ENCODE measurements around the gene RBP2.

The RBP2 gene

DNA sequence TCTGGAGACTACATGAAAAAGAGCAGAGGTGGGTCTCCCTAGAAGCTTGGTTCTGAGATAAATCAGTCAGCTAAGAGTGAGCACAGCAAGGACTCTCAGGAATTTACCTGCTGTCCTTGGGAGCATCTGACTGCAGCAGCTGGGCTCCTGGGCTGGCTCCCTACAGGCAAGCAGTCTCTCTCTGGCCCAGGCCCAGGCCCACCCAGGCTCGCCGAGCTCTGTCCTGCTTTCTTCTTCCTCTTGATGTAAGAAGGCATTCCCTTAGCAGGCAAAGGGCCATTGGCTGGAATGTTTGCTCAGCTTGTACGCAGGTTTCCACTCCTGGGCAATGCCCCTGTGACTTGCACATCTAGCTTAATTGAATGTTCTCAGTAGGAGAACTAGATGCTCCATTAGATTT lies 4.3 kb upstream of the RBP2 start:
- FAIRE-seq, result no peak

DNA sequence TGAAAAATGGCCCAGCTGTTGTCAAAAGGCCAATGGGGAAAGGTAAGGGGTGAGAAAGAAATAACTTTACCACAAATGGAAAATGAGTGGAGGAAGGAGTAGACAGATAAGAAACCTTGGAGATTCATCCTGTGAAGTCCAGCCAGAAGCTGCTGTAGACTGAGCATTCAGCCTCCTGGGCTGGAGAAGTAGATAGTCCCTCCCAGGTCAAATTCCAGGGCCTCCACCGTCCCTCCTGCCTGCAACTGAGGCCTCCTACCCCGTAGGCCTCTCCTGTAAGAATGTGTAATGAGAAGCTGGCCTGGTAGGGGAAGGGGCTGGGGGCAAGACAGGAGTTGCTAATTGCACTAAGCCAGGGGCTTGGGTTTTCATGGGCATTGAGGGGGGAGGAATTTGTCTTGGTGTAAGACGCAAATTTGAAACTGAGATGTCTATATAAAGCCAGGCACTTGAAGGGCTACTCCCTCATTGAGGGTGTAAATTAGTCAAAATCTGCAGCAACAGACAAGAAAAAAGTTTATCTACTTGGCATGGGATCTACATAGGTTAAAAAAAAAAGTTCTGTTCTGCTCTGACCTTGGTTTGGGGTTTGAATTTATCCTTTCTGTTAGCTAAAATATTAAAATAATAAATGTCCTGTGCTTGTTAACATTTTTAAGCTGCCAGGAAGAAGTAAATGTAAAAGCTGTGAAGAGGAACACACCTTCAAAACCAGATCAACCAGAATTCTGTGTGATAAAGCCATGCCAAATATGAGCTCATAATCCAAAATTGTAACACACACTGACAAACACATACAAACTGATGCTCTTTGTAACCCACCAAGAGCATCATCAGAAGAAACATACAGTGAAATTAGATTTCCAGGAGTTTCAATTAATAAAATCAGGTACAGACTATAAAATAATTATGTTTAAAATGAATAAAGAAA lies 1.7 kb upstream of the RBP2 start:
- no peak for FAIRE-seq

DNA sequence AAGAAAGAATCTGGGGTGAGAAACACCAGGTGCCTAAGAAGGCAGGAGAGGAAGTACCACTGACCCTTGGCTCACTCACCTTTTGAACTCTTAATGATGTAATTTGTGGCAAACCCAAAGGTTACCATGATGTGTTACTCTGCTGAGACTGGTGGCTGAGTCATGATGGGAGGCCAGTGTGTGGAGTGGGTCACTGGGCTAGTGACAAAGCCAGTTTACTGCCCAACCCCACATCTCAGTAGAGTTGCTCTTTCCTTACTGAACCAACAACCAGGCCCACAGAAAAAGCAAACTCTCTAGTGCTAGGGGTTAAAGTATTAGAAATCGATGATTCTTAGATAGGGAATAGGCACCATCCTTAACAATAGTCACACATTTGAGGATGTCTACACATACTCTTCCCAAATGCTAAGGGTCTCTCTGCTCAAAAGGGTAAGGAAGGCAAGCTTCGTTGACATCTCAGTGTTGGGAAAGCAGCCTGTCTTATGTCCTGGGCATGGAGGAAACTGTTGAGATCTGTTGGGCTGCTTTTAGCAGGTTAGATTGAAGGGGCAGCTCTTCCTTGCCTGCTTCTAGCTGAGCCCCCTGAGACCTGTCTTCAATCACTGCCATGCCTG lies 3.1 kb downstream of the RBP2 start:
- no peak for FAIRE-seq

DNA sequence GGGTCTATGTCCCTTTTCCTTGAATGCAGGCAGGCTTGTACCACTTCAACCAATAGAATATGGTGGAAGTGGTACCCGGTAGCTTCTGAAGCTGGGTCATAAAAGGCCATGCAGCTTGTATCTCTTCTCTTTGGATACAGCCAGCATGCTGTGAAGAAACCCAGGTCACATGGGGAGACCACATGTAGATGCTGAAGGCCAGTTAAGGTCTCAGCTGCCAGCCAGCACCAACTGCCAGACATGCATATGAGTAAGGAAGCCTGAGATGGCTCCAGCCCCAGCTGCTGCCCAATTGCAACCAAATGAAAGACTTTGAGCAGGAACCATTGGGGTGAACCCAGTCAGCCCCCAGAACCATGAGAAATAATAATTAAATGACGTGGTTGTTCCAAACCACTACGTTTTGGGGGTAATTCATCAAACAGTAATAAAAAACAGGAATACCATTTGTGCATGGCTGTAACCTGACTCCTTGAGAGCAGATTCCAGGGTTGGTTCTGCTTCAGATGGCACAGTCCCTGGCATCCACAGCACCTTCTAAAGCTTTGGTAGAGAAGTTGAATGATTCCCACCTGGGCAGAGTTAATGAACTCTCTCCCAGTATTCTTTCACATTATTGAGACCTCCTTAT lies 3.8 kb downstream of the RBP2 start:
- FAIRE-seq, result no peak

DNA sequence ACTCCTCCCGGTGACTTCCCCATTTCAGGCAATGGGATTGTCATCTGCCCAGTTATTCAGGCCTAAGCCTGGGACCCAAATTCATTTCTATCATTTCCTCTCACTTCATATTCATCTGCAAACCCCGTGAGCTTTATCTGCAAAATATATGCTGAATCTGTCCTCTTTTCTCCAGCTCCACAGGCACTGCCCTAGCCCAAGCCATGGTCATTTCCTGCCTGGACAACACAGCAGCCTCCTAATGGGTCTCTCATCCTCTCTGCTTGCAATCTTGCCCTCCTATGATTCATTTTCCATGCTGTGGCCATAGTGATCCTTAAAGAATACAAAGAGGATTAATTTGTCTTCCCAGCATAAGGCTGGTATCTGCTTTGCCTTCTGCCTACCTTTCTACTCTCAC lies 6.1 kb downstream of the RBP2 start:
- FAIRE-seq, result no peak

DNA sequence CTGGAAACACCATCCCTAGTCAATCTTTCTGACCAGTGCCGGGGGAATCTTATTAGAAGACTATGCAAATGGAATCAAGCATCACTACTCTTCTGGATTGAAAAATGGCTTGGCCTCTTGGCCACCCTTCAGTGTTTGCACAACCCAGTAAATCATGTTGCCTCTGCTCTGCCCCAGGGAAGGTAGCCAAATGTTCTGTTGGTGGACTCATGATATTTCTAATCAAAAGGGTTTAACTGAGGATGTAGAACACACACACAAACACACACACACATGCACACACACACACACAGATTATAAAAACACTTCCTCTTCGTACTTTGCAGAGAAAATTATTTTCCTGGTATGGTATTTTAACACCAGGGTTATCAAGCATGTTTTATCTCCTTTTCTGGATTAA lies 7.9 kb downstream of the RBP2 start:
- FAIRE-seq, result no peak

DNA sequence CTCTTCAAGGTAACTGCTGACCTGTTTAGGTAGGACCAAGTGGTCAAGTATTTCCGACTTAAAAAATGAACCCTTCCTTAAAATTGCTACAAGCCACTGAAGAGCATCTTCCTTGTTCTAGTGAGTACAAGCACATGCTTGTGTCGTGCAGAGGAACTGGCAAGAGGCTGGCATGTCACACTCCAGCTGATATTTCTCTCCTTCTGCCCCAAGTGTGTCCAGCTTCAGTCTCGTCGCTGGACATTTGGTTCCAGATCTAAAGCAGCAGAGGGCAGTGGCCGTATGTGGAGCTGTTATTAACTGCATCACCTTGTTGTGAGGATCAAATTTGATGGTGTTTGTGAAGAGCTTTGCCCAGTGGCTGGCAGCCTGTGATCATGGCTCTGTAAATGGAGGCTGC lies 10.0 kb downstream of the RBP2 start:
- FAIRE-seq, result no peak

DNA sequence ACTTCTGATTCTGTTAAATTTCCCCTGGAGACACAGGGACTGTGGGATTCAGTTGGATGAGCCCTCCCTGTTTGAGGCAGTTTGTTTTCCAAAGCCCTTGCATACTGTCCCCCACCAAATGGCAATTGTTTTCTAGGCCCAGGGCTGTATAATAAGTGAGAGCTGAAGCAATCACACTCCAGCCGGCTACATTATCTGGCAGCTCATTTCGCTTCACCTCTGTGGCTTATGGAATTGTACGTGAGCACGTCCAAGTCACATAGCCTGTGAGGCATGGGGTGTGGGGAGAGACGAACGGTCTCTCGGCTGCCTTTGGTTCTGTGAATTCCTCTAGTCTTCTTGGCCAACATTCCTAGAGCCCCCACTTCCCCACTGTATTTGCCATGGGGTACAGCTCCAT lies 10.7 kb downstream of the RBP2 start:
- no peak for FAIRE-seq

DNA sequence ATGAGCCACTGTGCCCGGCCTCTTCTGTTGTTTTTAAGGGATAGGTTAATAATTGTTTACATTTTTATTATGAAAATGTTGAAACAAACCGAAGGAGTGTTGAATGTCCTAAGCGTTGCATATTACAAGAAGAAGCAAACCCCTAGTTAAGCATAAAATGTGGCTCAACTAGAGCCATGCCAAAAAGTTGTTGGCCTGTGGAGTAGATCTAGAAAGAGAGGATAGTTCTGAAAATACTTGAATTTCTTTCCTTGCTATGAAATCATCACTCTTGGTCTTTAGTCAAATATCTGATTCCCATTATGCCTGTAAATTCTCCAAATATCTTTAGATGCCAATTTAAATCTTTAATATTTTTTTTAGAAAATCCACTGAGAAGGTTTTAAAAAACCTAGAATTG lies 12.8 kb downstream of the RBP2 start:
- no peak for FAIRE-seq

DNA sequence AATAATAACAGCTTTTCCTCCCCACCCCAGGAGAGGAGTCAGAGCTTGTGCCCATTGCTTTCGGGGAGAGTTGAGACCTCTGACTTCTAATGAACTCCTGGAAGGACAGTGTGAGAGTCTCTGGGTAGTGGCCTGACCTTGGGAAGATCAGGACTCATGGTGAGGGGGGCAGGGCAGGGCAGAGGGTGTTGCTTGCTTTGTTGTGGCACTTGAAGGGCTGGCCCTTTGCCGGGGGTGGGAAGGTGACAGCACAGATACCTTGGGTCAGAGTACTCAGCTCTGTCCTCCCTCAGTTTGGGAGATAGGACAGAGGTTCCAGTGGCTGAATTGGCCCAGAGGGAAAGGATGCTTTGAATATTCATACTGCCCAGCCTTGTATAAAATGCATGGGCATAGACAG lies 15.8 kb downstream of the RBP2 start:
- FAIRE-seq, result no peak

DNA sequence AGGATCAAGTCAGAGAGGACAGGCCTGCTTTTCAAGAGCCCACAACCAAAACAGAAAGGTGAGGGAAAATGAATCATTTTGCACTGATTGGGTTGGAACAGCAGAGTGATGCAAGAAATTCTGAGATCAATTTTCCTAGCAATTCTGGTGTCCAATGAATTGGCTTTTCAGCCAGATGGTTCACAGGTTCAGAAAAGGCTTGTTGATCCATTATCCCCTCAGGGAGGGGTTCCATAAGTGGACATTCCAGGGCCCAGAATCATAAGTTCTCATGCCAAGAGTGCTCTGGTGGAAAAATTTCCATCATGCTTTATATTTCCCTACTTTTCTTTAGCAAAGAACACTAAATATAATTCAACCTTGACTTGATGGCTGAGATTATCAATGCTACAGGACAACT lies 16.2 kb downstream of the RBP2 start:
- no peak for FAIRE-seq

DNA sequence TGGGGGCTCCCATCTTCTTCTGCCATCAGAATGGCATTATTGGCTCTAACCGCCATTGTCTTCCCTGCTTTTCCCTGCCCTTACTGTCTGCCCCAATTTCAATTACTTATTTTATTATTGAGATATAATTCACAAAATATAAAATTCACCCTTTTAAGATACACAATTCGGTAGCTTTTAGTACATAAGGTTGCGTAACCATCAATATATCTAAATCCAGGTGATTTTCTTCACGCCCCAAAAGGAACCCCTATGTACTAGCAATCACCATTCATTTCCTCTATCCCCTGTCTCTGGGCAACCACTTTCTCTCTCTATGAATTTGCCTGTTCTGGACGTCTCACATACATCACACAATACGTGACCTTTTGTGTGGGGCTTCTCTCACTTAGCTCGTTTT lies 18.0 kb downstream of the RBP2 start:
- FAIRE-seq, result no peak

DNA sequence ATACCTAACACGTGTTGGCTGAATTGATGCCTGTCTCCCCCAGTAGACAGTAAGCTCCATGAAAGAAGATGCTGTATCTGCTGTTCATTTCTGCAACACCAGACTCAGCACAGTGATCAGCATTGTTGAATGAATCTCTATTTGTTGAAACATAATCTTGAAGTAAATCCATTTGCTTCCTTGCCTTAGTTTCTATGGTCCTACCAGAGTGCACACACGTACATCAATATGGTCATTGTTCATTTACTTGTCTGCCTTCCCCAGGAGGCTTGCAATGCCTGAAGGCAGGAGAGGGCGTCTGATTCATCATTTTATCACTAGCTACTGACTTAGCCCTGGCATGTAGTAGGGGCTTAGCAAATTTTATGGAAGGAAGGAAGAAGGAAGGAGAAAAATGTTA lies 19.2 kb downstream of the RBP2 start:
- FAIRE-seq, result no peak

DNA sequence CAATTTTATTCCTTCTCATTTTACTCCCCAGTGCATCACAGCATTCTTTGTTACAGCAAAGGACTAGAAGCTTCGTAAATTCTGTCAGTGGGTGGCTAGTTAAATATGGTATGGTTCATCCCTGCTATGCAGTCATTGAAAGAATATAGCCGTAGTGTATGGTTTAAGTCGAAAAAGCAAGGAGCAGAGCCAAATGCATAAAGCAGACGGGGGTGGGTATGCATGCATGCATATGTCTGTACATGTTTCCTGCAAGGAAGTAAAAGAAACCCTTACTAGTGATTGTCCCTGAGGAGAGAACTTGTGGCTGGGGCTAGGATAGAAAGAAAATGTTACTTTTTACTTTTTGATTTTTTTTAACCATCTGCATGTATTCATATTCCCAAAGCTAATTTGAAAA lies 19.9 kb downstream of the RBP2 start:
- FAIRE-seq, result no peak

DNA sequence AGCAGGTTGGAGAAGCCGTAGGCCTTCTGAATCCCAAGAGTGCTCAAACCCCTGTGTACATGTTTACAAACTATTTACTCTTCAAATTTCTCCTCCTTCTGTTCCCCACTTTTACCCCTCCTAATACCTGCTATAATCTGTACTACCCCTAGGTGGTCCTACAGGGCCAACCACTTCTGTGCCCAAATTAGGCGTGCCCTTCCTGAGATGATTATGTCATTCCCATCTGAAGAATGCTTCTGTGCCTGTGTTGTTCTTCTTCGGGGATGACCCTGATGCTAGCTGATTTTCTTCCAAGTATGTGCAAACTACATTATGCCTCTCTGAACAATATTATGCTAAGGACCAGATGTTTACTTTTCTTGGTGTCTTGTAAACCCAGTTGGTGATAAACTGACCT lies 20.5 kb downstream of the RBP2 start:
- no peak for FAIRE-seq

DNA sequence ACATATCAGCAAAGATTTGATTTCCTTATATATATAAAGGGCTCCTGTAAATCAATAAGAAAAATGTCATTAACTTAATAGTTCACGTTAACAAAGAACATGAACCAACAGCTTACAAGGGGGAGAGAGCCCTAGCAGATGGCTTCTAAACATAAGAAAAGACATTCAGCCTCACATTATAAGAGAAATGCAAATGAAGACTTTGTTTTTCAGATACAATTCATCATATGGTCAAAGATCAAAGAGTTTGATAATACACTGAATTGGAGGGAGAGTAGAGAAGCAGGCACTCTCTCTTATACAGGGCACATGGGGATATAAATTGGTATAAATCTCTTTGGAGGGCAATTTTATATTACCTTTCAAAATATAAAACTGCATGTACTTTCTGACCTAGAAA lies 21.1 kb downstream of the RBP2 start:
- FAIRE-seq, result no peak

DNA sequence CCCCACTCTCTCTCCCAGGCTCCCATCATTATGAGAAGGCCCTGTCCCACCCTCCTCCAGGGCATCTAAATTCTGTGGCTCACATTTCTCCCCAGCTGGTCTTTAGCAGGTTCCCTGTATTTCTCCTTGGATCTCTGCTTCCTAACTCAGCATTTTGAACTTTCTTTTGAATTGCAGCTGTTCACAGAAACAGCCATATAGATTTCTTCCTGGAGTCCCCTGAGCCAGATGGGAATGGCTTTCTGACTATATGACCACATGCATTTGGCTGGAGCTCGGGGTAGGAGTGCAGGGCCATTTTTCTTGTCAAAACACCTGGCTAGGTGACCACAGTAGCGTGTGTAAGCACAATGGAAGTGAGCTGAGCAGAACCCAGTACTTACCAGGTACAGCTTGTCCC lies 22.0 kb downstream of the RBP2 start:
- no peak for FAIRE-seq

DNA sequence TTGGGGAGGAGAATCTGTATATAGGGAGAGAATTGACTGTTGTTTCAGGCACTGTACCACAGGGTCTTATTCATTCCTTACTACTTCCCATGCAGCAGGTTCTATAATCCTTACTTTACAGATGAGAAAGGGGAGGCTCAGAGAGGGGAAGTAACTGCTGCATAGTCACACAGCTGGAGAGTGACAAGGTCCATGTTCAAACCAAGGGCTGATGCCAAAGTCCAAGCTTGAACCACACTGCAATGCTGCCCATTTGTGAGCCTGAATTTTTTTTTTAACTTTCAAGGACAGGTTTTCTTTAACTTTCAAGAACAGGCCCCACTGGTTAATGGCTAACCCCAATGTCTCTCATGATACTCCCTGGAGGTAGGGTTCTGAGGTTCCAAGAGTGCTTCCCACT lies 26.2 kb downstream of the RBP2 start:
- no peak for FAIRE-seq

DNA sequence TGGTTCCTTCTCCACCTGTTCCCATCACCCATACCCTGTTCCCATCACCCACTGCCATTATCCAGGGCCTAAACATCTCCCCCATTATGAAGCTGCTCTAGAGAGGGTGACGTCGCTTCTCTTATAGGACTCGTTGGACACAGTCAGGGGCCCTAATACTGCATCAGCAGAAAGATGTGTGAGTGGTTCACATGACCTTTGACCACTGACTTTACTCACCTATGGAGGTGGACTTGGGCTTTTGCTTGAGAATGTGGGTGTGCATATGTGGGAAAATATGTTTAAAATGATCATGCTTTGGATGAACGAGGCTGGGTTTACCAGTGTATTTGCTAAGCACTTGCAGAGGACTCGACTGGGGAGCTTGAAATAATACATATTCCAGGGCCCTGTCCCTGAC lies 26.8 kb downstream of the RBP2 start:
- no peak for FAIRE-seq

DNA sequence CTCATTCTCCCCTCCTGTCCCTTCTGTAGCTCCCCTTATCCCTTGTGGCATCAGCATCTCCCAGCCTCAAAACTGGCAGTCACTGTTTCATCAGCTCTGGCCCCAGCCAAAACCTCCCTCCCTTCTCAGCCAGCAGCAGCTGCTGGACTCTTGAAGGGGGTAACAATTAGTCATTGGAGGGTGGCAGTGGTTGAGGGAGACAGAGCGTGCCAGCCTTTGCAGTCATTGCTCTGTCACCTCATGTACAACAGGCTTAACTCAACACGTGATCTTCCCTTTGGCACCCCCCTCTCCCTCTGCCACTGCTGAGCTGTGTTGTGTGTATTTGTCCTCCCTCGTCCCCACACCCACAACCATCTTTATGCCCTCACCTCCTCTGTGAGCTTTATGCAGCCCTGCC lies 28.2 kb downstream of the RBP2 start:
- no peak for FAIRE-seq

DNA sequence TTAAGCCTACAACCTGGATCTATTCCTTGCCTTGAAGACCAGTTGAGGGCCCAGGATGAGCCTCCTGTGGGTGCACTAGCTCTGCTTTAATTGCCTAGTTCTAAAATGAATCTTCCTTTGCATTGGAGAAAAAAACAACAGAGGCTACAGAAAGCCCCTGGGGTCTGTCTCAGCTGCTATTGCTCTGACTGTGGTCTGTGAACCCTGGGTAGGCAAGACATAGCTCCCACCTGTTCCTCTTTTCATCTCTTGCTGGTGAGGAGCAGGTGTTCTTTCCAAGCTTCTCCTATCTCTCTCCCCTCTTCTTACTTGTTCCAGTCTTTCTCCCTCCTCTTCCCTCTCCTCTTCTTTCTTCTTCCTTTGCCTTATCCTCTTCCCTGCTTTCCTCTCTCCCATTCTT lies 28.8 kb downstream of the RBP2 start:
- no peak for FAIRE-seq

DNA sequence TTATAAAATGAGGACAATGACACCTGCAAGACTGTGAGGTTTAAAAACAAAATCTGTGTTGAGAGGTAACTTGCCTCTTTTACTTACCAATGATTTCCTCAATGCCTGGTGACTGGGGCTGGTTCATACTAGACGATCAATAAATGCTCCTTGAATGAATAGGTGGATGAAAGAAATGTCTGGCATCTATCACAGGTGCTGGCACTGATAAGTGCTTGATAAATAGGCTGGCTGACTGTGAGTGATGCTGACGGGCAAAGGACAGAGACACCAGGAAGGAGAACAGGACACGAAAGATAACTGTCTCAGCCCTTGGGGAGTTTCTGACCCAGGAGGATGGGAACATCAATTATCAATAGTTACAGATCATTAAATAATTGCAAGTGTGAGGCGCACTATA lies 31.9 kb downstream of the RBP2 start:
- FAIRE-seq, result no peak

DNA sequence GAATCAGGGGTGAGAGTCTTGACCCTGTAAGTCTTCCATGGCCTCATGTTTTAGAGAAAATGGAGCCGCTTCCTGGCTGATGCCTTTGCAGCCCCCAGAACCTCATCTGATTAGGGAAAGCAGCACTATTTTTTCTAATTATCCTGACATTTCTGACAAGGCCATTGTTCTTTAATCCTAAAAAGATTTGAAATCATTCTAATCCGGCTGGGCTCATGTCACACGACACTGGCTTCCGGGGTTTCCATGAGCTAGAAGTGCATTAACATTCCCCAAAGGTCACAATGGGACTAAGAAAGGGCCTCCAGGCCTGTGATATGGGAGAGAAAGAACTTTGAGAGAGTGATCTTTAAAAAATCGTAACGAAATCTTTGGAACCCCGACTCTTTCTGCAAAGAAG lies 33.1 kb downstream of the RBP2 start:
- no peak for FAIRE-seq

DNA sequence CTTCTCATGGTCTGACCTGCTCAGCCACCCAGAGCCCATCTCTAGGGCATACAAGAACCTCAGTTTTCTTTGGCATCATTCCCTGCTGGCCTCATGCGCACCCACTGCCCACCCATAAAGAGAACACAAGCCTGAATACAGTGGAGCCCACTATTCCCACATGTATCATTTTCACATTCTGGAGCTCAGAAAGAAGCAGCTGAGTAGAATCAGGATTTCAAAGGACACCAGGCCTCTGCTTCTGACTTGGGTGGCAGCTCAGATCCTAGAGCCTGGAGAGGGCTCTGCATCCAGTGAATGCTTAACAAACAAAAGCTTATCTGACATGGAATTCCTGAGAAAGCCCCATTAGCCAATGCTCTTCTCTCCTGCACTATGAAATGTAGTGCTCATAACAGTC lies 34.7 kb downstream of the RBP2 start:
- no peak for FAIRE-seq
